HAP-1 (cell line): ENCODE results near the gene FAM110D.

Source experiments
- DNase-seq, 2 experiments: peaks; one replicate each; pipeline ENCODE4 v3.0.0-alpha.2; 2016 to 2020; ENCODE audit warnings: low spot score in 2 of 2
- H3K27me3 ChIP-seq: fragments of 250-450 bp; sonication (Bioruptor Pico); 2 replicates; pipeline ENCODE4 v1.5.1; 2020; ENCODE audit warnings: low read depth, mild to moderate bottlenecking, moderate library complexity
- H3K36me3 ChIP-seq: fragments of 250-450 bp; sonication (Bioruptor Pico); replicated peaks from 2 replicates; pipeline ENCODE4 v1.5.1; 2020; ENCODE audit warnings: mild to moderate bottlenecking
- H3K4me1 ChIP-seq: fragments of 250-450 bp; sonication (Bioruptor Pico); 2 replicates; pipeline ENCODE4 v1.5.1; 2020; ENCODE audit warnings: mild to moderate bottlenecking
- H3K4me3 ChIP-seq: fragments of 250-450 bp; sonication (Bioruptor Pico); 2 replicates; pipeline ENCODE4 v1.5.1; 2020; ENCODE audit warnings: mild to moderate bottlenecking, moderate library complexity
- H3K9me3 ChIP-seq: fragments of 250-450 bp; sonication (Bioruptor Pico); 2 replicates; pipeline ENCODE4 v1.5.1; 2020; ENCODE audit warnings: mild to moderate bottlenecking, moderate library complexity
- in situ Hi-C: fragments of 300-500 bp; cut with MboI; formaldehyde crosslinking; loops from 3 replicates; pipeline ENCODE4 v1.14.3; 2020; ENCODE audit warnings: low sequenced_read_pairs, inconsistent platforms, mixed read lengths

The FAM110D gene

DNA sequence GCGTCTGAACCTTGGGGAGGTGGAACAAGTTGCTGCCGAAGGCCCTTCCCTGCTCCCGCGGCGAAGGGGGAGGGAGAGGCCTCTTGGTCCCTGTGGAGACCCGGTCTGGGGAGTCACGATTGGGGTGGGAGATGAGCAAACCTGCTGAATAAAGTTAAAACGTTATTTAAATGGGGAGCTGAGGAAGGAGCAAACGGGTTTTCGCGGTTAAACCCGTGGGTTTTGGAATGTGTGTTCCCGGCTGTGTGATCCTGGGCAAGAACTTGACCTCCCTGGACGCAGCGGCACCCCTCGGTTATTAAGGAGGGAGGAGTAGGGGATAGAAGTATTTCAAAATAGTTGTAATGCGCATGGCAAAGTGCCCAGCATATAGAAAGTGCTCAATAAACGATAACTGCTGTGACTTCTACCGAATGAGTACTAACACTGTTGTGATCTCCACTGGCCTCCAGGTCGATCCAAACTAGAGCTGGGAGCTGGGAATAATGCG lies 3.4 kb downstream of the FAM110D start:
- H3K4me3 ChIP-seq = peak overlapping the region; percentile 27
- no peaks in the 10 kb centered on the region for H3K36me3 ChIP-seq
- peaks cover 15% of the 10 kb centered on the region for H3K4me1 ChIP-seq
- no peaks in the 10 kb centered on the region for H3K9me3 ChIP-seq
- no peaks in the 10 kb centered on the region for H3K27me3 ChIP-seq
- in situ Hi-C loops = no loop called here
- no peak for DNase-seq

DNA sequence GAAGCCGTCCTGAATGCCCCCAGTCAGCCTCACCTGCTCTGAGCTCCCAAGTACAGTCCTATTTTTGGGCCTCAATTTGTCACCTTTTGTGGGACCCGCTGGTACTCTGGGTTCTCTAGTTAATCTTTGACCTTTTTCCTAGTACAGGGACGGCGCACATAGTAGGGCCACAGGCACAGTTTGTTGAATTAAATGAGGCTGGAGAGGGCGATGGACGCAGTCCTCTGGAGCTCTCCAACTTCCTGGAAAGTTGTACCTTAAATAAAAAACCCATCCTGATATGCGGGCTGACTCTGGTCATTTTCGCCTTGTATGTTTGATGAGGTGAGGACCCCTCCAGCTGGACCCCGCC lies 4.8 kb downstream of the FAM110D start:
- no peak for DNase-seq
- no peaks in the 10 kb centered on the region for H3K27me3 ChIP-seq
- peaks cover 19% of the 10 kb centered on the region for H3K4me1 ChIP-seq
- H3K4me3 ChIP-seq = peak overlapping the region; percentile 23
- H3K36me3 ChIP-seq = no peaks in the 10 kb centered on the region
- in situ Hi-C loops = no loop called here
- no peaks in the 10 kb centered on the region for H3K9me3 ChIP-seq

DNA sequence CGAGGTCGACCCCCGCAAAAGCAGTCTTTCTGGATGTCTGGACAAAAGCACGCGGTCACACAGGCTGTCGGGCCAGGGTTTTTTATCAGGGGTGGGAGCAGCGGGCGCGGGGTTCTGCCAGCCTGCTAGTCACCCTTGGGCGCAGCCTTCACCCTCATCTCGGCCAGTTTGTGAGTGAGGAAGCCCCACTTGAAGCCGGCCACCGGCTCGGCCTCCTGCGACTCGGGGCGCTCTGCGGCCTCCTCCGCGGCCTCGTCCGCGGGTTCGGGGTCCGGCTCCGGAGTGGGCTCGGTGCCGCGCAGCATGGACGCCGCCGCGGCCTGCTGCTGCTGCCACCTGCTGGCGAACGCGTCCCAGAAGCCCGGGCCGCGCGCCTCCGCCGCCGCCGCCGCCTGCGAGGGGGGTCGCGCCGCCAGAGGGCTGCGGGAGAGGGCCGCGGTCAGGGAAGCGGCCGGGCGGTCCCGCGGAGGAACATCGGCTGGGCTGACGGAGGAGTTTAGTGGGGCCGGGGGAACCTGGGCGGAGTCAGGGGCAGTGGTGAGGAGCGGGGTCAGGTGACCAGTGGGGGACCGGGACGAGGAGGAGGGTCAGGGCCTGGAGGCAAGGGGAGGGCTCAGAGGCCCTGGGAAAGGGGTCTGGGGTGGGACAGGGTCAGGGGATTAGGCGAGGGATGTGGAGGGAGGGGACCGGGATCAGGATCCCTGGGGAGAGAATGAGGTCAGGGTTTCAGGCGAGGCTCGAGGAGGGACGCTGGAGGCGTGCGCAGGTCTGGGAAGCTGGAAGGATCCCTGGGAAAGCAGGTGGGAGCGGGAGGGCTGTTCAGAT lies 5.4 kb downstream of the FAM110D start:
- in situ Hi-C loops = no loop called here
- peak; percentile 28 to 71 for DNase-seq
- no peaks in the 10 kb centered on the region for H3K27me3 ChIP-seq

DNA sequence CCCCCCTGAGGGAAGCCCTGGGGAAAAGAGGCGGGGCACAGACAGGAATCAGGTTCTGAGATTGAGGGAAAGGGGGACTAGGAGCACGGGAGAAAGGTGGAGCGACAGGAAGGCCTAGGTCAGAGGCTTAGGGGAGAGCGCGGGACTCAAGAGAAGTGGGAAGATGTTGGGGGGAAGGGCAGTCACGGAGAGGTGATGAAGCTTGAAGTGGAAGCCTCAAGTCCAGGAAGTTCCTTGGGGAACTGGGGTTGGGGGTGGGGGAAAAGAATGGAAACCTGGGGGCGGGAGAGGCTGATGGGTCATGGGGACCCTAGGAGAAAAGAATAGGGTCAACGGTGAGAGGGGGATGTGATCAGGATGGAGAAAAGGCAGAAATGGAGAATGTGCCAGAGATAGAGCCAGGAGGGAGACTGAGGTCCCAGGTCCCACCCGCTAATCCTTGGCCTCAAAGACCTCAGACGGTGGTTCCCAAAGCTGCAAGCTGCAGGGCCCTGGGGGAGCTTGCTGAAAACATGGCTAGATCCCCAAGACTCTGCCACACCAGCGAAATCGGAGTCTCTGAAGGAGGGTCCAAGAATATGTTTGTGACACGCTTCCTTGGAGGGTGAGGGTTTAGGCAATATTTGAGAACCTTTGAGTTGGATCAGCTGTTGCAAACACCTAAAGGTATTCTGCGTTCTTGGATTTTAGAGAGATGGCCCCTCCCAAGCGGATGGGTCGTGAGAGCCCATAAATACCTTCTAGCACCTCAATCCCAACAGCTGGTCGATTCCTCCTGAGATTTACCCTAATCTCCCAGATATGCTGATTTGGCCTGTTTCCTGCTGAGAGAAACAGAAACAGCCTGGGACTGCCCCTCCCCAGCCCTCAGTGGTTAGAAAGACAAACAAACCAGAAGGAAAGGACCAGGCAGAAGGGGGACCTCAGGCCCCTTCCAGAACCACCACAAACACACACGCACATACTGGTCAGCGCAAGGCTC lies 6.3 kb downstream of the FAM110D start:
- Histone ChIP-seq H3K4me3 (peak overlapping the region; percentile 22; the same call in 1 of the 2 replicates), H3K9me3 (no peaks in the 10 kb centered on the region)
- DNase-seq = no peak

More for the DNA sequence above, 5.4 kb downstream of the FAM110D start:
- H3K4me3 ChIP-seq = peak overlapping the region; percentile 23
- no peaks in the 10 kb centered on the region for H3K9me3 ChIP-seq
- H3K4me1 ChIP-seq = peaks cover 25% of the 10 kb centered on the region
- H3K36me3 ChIP-seq = no peaks in the 10 kb centered on the region

DNA sequence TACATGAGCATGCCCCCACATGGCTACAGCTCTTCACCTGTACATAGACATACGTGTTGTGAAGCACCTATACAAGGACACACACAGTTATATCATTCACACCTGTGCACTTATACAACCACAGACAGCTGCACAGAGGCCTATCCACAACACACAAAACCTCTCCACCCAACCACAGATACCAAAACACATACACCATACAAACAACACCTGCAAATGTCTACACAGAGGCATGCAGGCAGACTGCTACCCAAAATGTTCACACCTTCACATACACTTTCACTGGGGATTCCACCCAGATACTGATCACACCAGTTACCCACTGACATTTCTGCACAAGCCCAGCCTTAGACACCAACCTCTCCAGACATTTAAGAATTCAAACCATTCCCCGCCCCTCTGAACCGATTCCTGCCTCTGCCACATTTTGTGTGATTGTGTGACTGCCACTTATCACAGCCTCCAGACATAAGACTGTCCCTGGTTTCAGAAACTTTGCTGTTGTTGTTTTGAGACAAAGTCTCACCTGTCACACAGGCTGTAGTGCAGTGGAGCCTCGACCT lies 7.9 kb downstream of the FAM110D start:
- Histone ChIP-seq H3K36me3 (peaks cover 16% of the 10 kb centered on the region), H3K4me3 (no peak overlapping the region), H3K4me1 (peaks cover 29% of the 10 kb centered on the region), H3K27me3 (no peaks in the 10 kb centered on the region), H3K9me3 (no peaks in the 10 kb centered on the region)
- no peak for DNase-seq
- in situ Hi-C loops = no loop called here

More for the DNA sequence above, 6.3 kb downstream of the FAM110D start:
- Histone ChIP-seq H3K27me3 (no peaks in the 10 kb centered on the region), H3K4me1 (peaks cover 28% of the 10 kb centered on the region), H3K36me3 (peaks cover 4% of the 10 kb centered on the region; the same call in 1 of the 2 replicates)
- in situ Hi-C loops = no loop called here

DNA sequence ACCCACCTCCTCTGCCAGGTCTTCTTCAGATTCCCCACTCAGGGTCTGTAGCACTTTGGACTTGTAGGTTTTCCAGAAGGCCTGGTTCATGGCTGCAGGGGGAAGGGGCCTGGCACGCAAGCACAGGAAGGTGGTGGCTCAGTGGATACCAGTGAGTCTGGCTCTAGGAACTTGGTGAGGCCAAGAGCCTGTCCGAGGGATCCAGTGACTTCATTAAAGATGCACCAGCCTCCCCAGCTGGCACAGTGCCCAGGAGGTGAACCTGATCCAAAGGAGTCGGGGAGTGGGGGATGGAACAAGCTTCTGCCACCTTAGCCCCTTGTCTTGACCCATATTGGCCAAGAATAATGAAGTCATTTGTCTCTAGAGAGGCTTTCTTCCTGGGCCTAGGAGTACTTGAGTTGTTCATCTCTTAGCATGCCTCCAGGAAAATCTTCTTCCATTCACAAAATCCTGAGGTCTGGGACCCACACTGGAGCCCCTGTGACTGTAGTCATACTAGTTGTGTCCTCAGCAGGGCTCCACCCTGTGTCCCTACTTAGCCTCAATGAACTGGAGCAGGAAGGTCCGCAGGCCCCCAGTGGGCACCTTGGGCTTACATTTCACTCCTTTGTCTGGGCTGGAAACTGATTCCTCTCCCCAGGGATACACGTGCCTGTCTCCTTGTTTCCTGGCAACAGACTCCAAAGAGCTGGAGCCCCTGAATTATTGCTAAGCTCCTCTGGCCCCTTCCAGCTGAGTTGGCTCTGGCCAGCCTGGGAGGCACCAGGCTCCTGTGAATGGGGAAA lies 9.7 kb downstream of the FAM110D start, which contains the start of gene C1orf232:
C1orf232 (minus strand) TSS at position 554 of the 788 bp plus-strand sequence; CDS start at position 90, 464 bp downstream.
- H3K9me3 ChIP-seq = no peaks in the 10 kb centered on the region
- DNase-seq = peak; percentile 29 to 61
- in situ Hi-C loops = no loop called here
- no peaks in the 10 kb centered on the region for H3K27me3 ChIP-seq
- H3K4me3 ChIP-seq = peak within 1 kb of the TSS; percentile 98
- peaks cover 26% of the 10 kb centered on the region for H3K4me1 ChIP-seq
- H3K36me3 ChIP-seq = peaks cover 16% of the 10 kb centered on the region

DNA sequence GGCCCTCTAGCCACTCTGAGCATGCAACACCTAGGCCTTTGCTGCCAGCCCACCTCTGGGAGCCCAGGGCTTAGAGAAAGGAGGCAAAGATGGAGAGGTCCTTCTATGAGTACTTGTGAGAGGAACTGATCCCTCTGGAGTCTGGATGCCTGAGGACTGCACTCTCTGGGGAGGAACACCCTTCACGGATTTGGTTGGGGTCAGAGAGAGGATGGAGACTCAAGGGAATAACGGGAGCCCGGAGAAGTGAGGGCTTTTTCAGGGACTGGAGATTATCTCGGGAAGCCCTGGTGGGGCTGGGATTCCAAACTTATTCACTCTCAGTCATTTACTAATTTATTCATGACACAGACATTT lies 10.3 kb downstream of the FAM110D start:
- peaks cover 23% of the 10 kb centered on the region for H3K4me1 ChIP-seq
- DNase-seq = no peak
- H3K9me3 ChIP-seq = no peaks in the 10 kb centered on the region
- H3K36me3 ChIP-seq = peaks cover 16% of the 10 kb centered on the region
- no peaks in the 10 kb centered on the region for H3K27me3 ChIP-seq
- in situ Hi-C loops = no loop called here
- H3K4me3 ChIP-seq = peak overlapping the region; percentile 98

DNA sequence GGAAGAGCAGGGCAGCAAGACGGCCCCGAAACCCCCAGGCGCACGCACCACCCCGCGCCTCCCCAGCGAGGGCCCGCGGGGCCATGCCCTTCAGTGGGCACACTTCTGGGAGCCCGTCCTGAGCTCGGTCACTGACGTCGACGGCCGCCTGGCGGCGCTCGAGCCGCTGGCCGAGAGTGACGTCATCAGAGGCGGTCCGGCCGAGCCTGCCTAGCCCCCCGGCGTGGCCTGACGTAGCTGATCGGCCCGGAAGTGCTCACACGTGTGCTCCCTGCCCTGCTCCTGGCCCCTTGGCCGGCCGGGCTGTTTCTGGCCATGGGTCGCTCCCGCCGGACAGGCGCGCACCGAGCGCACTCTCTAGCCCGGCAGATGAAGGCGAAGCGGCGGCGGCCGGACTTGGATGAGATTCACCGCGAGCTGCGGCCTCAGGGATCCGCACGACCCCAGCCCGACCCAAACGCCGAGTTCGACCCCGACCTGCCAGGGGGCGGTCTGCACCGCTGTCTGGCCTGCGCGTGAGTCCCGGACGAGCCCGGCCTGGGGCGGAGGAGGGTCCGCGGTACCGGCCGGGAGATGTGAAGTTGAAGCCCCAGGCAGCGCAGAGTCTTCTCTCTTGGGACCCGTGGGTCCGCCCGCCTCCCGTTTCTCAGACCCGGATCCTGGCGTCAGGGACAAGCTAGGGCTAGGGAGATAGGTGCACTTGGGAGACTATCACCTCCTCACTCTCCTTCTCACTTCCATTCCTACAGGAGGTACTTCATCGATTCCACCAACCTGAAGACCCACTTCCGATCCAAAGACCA lies 11.0 kb downstream of the FAM110D start, which contains the start of gene ZNF593:
ZNF593 (plus strand) TSS at position 240 of the 803 bp plus-strand sequence; CDS start at position 316, 76 bp downstream.
- Histone ChIP-seq H3K9me3 (no peaks in the 10 kb centered on the region), H3K27me3 (no peaks in the 10 kb centered on the region), H3K4me1 (peaks cover 18% of the 10 kb centered on the region), H3K4me3 (peak within 1 kb of the TSS; percentile 98), H3K36me3 (peaks cover 16% of the 10 kb centered on the region)
- DNase-seq = peak; percentile 86 to 94
- in situ Hi-C loops = no loop called here

DNA sequence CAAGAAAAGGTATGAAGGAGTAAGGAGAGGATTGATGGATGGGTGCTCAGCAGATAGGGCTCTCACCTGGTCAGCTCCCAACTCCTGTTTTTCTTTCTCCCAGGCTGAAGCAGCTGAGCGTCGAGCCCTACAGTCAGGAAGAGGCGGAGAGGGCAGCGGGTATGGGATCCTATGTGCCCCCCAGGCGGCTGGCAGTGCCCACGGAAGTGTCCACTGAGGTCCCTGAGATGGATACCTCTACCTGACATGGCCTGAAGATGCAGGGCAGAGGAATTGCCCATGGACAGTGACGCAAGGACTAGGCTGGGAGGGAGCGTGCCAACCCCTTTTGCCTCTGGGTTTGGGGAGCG lies 11.6 kb downstream of the FAM110D start:
- Histone ChIP-seq H3K4me3 (peak overlapping the region; percentile 98), H3K36me3 (peaks cover 16% of the 10 kb centered on the region), H3K4me1 (peaks cover 18% of the 10 kb centered on the region), H3K9me3 (no peaks in the 10 kb centered on the region), H3K27me3 (no peaks in the 10 kb centered on the region)
- in situ Hi-C loops = no loop called here
- DNase-seq = no peak

DNA sequence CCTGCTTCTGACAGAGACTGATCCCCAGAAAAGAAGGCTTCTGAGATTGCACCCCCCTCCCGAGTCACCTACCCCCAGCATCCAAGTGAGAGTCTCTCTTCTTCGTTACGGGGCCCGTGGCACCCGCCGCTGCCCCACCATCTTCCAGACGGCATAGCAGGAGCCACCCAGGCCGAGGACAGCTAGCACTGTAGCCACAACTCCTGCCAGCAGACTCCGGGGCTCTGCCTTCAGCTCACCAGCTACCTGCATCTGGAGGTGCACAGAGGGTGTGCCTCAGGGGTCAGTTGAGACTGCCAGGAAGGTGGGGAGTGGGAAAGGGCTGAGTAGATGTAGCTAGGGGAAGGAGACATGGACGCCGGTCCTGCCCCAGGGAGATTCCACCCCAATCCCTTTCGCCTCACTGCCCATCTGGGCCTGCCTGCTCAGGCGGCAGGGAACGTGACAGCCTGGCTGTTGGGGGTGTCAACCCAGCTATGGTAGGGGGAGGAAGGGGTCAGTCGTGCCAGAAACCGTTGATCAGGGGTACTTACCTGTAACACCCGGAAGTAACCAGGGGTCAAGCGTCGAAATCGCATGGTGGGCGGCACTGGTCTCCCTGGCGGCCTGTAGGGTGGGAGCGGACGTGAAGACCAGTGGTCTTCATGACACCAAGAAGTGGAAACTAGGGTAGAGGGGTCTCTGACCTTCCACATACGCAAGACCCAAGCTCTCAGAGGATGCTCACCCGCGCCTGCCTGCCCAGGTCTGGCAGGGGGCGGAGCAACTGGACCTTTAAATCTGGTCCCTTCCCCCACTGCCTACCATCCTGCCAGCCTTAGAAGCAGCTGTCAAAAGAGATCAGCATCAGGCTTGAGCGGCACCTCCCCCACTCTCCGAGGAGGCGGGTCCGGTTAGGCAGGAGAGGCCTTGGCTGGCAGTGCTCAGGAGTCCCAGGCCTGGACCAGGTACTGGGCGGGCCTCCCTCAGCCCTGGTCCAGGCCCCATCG lies 12.5 kb downstream of the FAM110D start, which contains the start of gene ZNF593OS:
ZNF593OS (minus strand) TSS at position 749 of the 989 bp plus-strand sequence; CDS start at position 578, 171 bp downstream.
- peaks cover 18% of the 10 kb centered on the region for H3K4me1 ChIP-seq
- H3K36me3 ChIP-seq = peaks cover 16% of the 10 kb centered on the region
- no peaks in the 10 kb centered on the region for H3K9me3 ChIP-seq
- peak within 1 kb of the TSS; percentile 98 for H3K4me3 ChIP-seq
- DNase-seq = peak in 1 of 2 experiments; percentile 28
- no peaks in the 10 kb centered on the region for H3K27me3 ChIP-seq
- in situ Hi-C loops = no loop called here

DNA sequence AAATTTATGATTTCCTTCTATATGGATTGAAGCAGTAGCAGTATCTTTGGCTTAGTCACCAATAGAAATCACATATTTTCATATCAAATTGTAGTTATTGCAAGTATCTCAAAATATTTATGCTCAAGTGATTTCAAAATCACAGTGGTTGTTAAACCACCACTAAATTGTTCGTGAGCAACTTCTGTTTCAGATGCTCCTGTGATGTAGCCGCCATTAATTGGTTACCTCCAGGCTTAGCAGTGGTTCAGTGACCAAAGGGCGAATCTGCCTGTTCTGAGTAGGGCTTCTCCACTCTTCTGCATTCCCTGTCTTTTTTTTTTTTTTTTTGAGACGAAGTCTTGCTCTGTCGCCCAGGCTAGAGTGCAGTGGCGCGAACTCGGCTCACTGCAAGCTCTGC lies 16.5 kb downstream of the FAM110D start:
- no peak for DNase-seq
- peaks cover 10% of the 10 kb centered on the region for H3K36me3 ChIP-seq

More for the DNA sequence above, 16.5 kb downstream of the FAM110D start:
- H3K27me3 ChIP-seq = no peaks in the 10 kb centered on the region
- H3K4me1 ChIP-seq = peaks cover 6% of the 10 kb centered on the region; the same call in 1 of the 2 replicates
- H3K4me3 ChIP-seq = no peak overlapping the region
- H3K9me3 ChIP-seq = no peaks in the 10 kb centered on the region
- in situ Hi-C loops = no loop called here
